Measurements from ENCODE around the gene TARS2.

GRCh38 chr1:150487763-150488115 lies 520 bp downstream of the TARS2 start:
- TF ChIP-seq POLR2AphosphoS5 (IDR thresholded peaks at IDR 0.05) (no peak), POLR2A (IDR thresholded peaks at IDR 0.05) (no peak)

Data from spleen (tissue), 3 donors.